ENCODE results near the gene USO1.
"Not testable (repeated sequence)": the region's sequence is repeated elsewhere in the genome, so short reads cannot be mapped to it uniquely, and the experiment has no call there.

Gene USO1

DNA sequence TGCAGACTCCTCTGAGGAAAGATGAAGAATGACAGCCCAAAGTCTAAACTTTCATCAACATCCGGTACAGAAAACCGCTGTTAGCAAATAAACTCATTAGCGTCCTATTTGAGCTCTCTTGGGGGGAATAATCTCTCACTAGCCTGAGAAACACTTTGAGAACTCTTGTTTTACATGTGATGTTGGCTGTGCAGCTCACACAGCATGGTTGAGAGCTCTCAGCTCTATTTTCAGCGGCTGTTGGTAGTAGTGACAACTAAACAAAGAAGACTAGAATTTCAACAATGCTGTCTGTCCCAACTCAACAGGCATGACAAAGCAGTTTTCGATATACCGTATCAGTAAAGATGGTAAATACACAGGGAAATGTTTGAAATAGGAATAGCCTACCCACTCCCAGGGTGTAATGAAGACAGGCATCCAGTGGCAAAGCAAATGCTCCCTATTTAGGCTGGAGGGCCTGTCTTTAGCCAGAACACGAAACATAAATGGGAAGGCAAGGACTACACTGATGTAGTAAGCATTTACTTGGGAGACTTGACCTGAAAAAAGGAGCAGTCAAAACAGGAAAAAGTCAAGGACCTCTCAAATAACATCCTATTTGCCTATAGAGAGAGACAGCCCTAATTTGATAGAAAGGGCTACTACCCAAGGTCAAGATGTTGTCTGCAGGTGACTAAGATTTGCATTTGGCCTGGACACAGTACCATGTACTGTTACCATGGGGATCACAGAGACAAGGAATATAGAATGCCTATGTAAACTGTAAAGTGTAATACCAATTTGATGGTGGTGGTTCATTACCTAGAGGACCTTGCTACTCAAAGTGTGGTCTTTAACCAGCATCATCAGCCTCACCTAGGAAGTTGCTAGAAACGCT lies 117.5 kb downstream of the USO1 start:
- no peak for DNase-seq (ENCODE audit: low spot score)

GRCh38 chr4:75843596-75843995 lies 119.2 kb downstream of the USO1 start:
- DNase-seq (ENCODE audit: low spot score), result no peak

DNA sequence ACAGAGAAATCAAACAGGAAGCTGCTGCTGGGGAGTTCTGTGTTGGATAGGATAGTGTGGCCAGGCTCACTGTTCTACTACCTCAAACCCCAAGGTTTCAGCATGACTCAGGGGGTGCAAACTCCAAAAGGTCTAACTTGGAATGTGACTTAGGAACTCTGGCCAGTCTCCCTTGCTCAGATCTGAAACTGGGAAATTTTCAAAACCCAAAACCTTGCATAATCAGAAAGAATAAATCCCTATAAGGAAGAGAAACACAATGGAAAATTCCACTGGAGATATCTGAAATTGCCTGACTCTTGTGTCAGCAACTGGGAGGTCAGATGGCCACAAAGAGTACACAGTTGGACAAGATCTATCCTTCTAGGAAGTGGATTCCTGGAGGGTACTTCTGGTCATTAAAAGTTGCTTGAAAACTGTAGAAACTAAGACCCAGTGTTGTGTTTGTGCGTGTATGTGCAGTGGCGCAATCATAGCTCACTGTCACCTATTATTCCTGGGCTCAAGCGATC lies 119.8 kb downstream of the USO1 start:
- DNase-seq (ENCODE audit: low spot score), result no peak

- DNase-seq (ENCODE audit: low spot score), result no peak
Measured at GRCh38 chr4:75845992-75846391, 121.6 kb downstream of the USO1 start.

GRCh38 chr4:75848171-75848760 lies 123.9 kb downstream of the USO1 start:
- DNase-seq (ENCODE audit: low spot score), result not testable (repeated sequence)

- DNase-seq (ENCODE audit: low spot score), result no peak
Measured at GRCh38 chr4:75848891-75849290, 124.5 kb downstream of the USO1 start.

DNA sequence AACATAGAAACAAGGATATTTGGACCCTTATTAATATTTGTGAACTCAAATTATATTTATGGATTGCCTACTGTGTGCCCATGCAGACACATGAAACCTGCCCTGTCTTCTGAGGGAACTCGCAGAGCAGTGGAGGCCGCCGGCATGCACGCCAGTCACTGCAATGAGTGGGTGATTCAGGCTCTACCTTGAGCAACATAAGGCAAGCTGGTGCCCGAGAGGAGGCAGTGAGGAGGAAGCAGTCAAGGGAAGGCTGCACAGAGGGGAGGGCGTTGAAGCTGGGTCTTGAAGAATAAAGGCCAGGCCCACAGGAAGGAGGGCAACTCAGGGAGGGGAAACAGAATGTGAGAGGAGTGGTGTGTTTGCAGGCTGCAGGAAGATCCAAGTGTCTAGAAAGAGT lies 125.1 kb downstream of the USO1 start:
- DNase-seq (ENCODE audit: low spot score), result no peak

DNA sequence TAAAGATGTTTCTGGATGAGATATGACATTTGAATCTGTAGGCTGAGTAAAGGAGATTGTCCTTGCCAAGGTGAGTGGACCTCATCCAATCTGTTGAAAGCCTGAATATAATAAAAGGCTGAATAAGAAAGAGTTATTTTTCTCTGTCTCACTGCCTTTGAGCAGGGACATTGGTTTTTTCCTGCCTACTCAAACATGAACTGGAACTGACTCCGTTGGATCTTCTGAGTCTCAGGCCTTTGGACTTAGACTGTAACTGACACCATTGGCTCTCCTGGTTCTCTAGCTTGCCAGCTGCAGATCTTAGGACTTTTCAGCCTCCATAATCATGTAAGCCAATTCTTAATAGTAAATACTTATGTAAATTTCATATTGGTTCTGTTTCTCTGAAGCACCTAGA lies 134.3 kb downstream of the USO1 start:
- no peak for DNase-seq (ENCODE audit: low spot score)

DNA sequence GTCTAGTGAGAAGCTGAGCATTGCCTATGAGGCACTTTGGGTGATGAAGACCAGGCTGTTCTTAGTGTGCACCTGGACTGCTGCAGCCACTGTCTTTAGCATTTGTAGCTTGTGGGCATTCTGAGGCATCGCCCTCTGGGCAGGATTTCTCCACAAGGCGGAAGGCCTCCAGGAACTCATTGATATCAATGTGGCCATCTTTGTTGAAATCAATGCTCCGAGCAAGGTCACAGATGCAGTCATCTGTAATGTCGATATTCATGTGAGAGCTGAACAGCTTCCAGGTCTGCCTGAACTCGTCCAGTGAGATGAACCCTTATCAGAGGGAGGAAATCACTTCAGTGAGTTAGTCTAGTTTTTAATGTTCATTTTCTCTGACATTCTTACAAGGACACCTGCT lies 136.2 kb downstream of the USO1 start:
- DNase-seq (ENCODE audit: low spot score), result no peak
